Mucosa of stomach (tissue), 1 donor: ENCODE results near the gene NCKAP5L.

Experiments used
- H3K27me3 ChIP-seq: one replicate; pipeline ENCODE4 v1.7.0; 2013; ENCODE audit warnings: mild to moderate bottlenecking, low read length; ENCODE audit not compliant: control insufficient read depth, insufficient read depth
- H3K36me3 ChIP-seq: one replicate; pipeline ENCODE4 v1.7.0; 2013; ENCODE audit warnings: low read length; ENCODE audit not compliant: control insufficient read depth, insufficient read depth
- H3K4me1 ChIP-seq: one replicate; pipeline ENCODE4 v1.7.0; 2013; ENCODE audit warnings: mild to moderate bottlenecking, low read length; ENCODE audit not compliant: control insufficient read depth, insufficient read depth
- H3K4me3 ChIP-seq: one replicate; pipeline ENCODE4 v1.7.0; 2013; ENCODE audit warnings: low read length
- H3K9ac ChIP-seq: one replicate; pipeline ENCODE4 v1.7.0; 2013; ENCODE audit warnings: mild to moderate bottlenecking, low read length, moderate library complexity
- H3K9me3 ChIP-seq: one replicate; pipeline ENCODE4 v1.7.0; 2013; ENCODE audit warnings: mild to moderate bottlenecking, low read length, moderate library complexity; ENCODE audit not compliant: control insufficient read depth
- donor health status: Pancreatic carcinoma.

Gene NCKAP5L

DNA sequence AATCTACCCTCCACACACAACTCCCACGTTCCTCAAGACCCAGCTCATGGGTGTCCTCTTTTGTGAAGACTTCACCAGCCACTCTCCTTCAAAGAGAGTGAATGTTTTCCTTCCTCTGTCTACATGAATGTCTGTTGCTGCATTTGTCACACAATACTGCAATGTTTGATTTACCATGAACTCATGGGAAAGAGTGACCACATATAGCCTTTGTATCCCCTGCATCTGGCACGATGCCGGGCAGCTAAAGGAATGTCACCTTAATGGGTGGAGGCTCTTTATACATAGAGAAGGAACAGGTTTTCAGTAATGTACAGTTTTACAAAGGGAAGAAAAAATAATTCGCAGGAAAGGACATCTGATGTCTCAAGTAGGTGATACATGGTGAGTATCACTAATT lies 26.8 kb upstream of the NCKAP5L start:
- Histone ChIP-seq H3K4me3 (no peak overlapping the region), H3K9ac (no peak overlapping the region), H3K4me1 (peaks cover 5% of the 10 kb centered on the region), H3K9me3 (no peaks in the 10 kb centered on the region), H3K27me3 (no peaks in the 10 kb centered on the region), H3K36me3 (no peaks in the 10 kb centered on the region)

DNA sequence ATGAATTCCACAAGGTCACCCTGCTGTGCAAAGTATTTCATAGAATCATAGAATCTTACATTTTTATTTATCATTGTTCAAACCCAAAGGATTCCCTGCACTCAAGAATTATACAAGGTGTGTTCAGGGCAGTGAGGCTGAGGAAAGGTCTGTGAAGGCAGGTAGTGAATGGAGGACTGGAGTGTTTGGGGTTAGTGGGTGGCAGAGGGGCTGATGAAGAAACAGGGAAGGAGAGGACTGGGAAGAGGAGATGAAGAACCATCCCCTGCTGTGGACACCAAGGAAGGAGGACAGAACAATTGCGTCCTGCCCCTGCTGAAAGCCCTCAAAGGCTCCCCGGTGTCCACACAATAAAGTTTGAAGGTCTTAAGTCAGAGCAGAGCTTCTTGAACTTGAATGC lies 25.5 kb upstream of the NCKAP5L start:
- Histone ChIP-seq H3K27me3 (peaks cover 7% of the 10 kb centered on the region), H3K9me3 (no peaks in the 10 kb centered on the region), H3K4me1 (peaks cover 5% of the 10 kb centered on the region)

DNA sequence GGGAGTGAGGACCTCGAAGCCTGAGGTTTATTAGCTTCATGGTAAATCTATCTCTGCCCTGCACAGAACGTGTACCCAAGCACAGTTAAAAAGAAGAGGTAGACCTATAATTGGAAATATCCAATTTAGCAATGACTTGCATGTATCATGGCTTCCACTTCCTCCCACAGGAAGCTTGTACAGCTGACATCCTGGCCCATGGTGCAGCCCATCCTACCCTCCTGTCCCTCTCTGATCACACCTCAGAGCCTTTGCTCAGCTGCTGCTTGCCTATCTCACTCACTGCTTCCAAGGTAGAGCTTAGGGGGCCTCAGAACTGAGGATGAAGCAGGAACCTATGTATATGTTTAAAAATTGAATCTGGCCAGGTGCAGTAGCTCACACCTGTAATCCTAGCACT lies 18.9 kb upstream of the NCKAP5L start:
- Histone ChIP-seq H3K4me3 (no peak overlapping the region), H3K4me1 (peaks cover 5% of the 10 kb centered on the region), H3K36me3 (no peaks in the 10 kb centered on the region), H3K9me3 (no peaks in the 10 kb centered on the region), H3K27me3 (peaks cover 15% of the 10 kb centered on the region), H3K9ac (no peak overlapping the region)

More for the DNA sequence above, 25.5 kb upstream of the NCKAP5L start:
- Histone ChIP-seq H3K9ac (no peak overlapping the region), H3K4me3 (no peak overlapping the region), H3K36me3 (no peaks in the 10 kb centered on the region)

DNA sequence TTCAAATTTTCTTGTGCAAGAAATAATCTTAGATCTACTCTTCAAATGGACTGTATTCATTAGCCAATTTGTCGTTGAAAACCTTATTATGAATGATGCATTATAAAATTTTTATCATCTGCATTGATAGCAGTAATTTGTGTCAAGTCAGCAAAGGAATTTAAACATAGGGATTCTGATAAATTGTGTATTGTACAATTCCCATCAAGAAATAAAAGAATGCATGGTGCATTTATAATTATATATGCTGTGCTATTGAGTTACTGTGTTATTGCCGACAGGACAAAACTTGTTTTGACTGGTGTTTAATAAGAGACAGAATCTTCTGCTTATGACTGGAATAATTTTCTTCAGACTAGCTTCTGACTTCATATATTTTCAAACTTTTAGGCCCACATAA lies 17.8 kb upstream of the NCKAP5L start:
- H3K4me3 ChIP-seq = no peak overlapping the region
- H3K36me3 ChIP-seq = no peaks in the 10 kb centered on the region
- H3K9ac ChIP-seq = no peak overlapping the region

DNA sequence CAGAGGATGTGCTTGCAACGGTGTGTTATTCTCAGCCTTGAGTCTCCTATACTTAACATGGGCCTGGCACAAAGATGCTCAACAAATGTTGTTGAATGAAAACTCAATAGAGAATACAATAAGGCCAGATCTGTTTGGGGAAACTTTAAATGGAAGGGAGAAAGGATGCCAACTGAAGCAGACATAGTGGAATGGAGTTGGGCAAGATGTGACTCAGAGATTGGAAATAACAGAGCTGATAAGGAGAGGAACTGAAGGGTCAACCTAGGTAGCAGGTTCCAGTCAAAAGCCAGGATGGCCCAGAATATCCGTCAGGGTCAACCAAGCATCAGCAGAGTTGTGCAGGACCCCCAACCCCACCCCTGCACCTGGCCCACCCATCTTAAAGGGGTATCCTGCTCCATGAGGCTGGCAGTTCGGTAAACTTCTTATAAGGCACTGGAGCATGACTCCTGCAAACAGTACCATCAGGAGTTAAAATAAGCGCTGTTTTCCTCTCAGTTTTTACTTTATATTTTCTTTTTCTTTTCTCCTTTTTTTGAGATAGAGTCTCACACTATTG lies 15.7 kb upstream of the NCKAP5L start:
- H3K9ac ChIP-seq = no peak overlapping the region
- H3K4me1 ChIP-seq = peaks cover 11% of the 10 kb centered on the region
- H3K4me3 ChIP-seq = no peak overlapping the region
- no peaks in the 10 kb centered on the region for H3K36me3 ChIP-seq
- H3K9me3 ChIP-seq = no peaks in the 10 kb centered on the region
- peaks cover 11% of the 10 kb centered on the region for H3K27me3 ChIP-seq

More for the DNA sequence above, 17.8 kb upstream of the NCKAP5L start:
- Histone ChIP-seq H3K4me1 (peaks cover 11% of the 10 kb centered on the region), H3K27me3 (peaks cover 15% of the 10 kb centered on the region), H3K9me3 (no peaks in the 10 kb centered on the region)

DNA sequence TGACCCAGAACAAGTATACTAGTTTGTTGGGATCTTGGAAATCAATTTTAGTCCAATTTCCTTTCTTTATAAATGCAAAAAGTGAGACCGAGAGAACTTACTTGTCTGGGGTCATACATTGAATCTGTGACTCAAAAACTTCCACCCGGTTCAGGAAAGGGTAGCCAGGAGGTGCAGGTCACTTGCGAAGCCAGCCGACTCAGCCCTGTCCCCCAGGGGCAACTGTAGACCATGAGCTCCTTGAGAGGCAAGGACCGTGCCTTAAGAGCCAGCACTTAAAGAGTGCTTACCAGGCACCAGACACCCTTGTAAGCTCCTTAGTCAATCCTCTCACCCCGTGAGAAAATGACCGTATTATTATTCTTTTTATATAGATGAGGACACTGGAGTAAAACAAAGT lies 15.2 kb upstream of the NCKAP5L start:
- Histone ChIP-seq H3K4me3 (peak overlapping the region; percentile 26), H3K9me3 (no peaks in the 10 kb centered on the region), H3K4me1 (peaks cover 11% of the 10 kb centered on the region), H3K9ac (peak overlapping the region; percentile 95), H3K27me3 (peaks cover 7% of the 10 kb centered on the region), H3K36me3 (no peaks in the 10 kb centered on the region)

DNA sequence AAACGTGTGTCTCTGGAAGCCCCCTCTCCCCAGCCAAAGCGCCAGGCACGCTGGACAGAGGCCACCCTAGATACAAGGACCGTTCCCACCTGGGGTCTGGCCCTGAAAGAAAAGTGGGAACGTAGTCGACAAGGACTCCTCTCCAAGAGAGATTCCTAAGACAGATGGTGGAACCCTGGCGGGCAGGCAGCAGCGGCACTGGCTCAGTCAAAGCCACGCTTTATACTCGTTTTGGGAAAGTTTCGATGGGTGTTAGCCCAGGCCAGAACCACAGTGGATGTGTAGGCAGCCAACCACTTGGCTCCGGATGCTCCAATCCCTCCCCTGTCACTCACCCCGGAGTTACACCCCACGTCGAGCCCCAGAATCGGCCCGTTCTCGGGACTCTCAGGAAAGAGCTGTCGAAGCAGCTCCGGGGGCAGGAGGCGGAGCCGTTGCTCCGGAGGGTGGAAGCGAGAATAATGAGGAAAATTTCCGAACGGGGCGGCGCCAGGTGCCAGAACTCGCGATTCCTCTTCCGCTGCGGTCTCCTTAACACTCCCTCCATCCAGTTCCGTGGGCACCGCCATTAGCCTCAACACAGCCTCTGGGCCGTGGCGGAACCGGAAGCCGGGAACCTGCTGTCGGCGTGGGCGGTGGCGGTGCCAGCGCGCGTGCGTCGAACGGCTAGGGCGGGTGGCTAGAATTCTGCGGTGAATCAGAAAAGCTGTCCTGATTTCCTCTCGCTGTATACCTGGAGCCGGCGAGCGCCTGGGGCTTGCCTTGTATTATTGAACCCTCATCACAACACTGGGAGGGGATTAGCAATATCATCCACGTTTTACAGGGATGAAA lies 14.5 kb upstream of the NCKAP5L start, which contains the start of gene BCDIN3D:
Gene BCDIN3D (minus strand): TSS at position 588 of the 834 bp plus-strand sequence. CDS start 19 bp downstream, at position 569.
- Histone ChIP-seq H3K4me1 (peaks cover 11% of the 10 kb centered on the region), H3K27me3 (no peaks in the 10 kb centered on the region), H3K9ac (peak within 1 kb of the TSS; percentile 95), H3K4me3 (peak within 1 kb of the TSS; percentile 89), H3K9me3 (no peaks in the 10 kb centered on the region), H3K36me3 (no peaks in the 10 kb centered on the region)

DNA sequence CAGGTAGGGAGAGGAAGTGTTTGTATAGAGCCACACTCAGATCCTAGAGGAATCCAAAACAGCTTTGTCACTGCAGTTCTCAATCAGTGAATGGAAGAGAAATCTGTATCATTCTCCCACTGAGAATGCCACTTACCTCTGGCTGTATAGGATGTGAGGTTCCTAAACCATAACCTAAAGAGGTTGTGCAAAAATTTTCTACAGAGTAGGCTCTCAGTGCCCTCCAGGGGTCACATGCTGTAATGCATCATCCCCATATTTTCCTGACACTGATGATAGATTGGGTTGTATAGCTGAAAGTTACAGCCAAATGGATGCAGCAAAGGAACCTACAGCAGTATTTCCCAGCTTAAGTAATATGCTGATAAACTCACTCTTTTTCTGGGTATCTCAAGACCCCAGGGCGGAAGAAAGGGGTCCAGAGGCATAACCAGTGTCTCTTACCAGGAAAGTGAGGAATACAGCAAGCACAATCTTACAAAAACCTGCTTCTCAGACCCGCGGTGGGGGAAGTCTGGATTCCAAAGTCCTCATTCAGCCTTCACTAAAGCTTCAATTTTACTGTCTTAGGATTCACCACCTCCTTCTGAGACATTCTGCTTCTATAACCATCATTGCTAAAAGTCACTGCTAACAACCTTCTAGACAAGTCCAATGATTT lies 10.9 kb upstream of the NCKAP5L start:
- Histone ChIP-seq H3K4me3 (no peak overlapping the region), H3K4me1 (peaks cover 11% of the 10 kb centered on the region), H3K27me3 (no peaks in the 10 kb centered on the region), H3K9me3 (no peaks in the 10 kb centered on the region), H3K9ac (no peak overlapping the region), H3K36me3 (no peaks in the 10 kb centered on the region)

DNA sequence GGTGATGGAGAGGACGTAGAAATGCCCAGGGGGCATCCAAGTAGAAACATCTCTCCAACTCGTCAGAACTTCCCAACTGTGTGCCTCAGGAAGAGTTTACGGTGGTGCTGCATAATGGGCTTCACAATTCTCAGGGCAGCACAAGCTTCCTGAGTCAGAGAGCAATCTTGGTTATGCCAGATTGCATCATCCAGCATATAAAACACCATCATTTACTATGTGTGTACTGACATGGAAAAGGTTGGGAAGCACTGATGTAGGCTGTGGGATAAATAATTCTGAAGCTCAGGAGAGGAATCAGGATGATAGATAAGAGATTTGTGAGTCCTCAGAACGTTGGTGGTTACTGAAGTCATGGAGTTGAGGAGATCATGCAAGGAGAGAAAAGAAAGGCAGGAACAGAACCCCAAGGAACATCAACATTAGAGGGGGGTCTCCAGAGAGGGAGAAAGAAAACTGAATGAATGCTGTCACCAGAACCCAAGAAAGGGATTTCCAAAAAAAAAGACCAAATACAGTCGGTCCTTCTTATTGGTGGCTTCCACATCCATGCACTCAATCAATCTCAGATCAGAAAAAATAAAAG lies 4.7 kb upstream of the NCKAP5L start:
- H3K4me1 ChIP-seq = peaks cover 7% of the 10 kb centered on the region
- H3K4me3 ChIP-seq = no peak overlapping the region
- H3K36me3 ChIP-seq = no peaks in the 10 kb centered on the region
- no peaks in the 10 kb centered on the region for H3K9me3 ChIP-seq
- H3K27me3 ChIP-seq = no peaks in the 10 kb centered on the region
- H3K9ac ChIP-seq = no peak overlapping the region

DNA sequence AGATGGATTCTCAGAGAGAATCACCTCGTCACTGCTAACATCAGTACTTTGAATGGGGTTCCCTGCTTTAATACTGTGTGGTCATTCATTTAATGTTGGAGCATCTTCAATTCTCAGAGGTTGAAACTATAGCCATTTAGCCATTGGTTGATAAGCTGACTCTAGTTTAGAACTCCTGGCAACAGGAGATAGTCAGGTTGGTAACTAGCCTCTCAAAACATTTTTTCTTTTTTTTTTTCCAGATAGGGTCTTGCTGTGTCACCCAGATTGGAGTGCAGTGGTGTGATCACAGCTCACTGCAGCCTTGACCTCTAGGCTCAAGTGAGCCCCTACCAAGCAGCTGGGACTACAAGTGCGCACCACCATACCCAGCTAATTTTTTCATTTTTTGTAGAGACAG lies 3.5 kb upstream of the NCKAP5L start:
- Histone ChIP-seq H3K27me3 (no peaks in the 10 kb centered on the region), H3K4me3 (no peak overlapping the region), H3K9ac (no peak overlapping the region), H3K9me3 (no peaks in the 10 kb centered on the region), H3K36me3 (no peaks in the 10 kb centered on the region), H3K4me1 (peaks cover 7% of the 10 kb centered on the region)

DNA sequence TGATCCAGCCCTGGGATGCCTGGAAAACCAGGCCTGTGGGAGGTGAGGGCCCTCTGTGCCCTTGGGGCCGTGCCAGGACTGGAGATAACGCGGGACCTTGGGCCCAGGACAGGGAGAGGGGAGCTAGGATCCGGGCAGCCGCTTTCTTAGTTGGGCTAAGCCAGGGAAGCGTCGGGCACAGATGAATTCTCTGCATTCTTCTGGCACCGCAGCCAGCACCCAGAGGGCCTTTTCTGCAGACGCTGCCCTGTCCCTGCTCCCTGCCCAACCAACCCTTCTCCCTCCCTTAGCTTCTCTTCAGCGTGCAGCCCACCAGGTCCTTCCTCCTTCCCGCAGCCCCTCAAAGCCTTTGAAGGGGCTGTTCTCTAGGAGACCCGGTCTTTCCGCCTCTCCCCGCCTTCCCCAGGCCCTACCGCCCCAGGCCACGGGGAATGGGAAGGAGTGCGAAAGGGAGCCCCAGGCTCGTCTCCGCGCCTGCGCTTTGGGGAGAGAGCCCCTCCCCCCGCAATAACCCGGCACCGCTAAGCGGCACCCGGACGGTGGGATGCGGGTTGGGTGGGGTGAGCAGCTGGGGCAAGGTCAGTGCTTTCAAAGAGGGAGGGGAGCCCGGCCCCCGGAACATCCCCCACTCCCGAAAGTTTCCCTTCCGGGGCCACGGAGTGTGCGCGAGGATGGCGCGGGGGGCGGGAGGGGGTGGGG lies 663 bp downstream of the NCKAP5L start:
- Histone ChIP-seq H3K36me3 (no peaks in the 10 kb centered on the region), H3K9me3 (no peaks in the 10 kb centered on the region), H3K4me1 (peaks cover 11% of the 10 kb centered on the region), H3K9ac (peak overlapping the region; percentile 68), H3K27me3 (no peaks in the 10 kb centered on the region), H3K4me3 (peak overlapping the region; percentile 17)
